ENCODE measurements around the gene PAX5.

PAX5 gene

GRCh38 chr9:36796671-36797419, 237.2 kb downstream of the PAX5 start:
- no peak for DNase-seq (ENCODE audit: low read depth)
- no peak overlapping the region for H3K4me3 ChIP-seq (ENCODE audit: control insufficient read depth, low read depth, low read length)
- no peak for TF ChIP-seq CTCF (conservative IDR thresholded peaks at IDR 0.05; ENCODE audit: control insufficient read depth, insufficient read depth, low read depth, low read length)

GRCh38 chr9:36794461-36794860, 239.6 kb downstream of the PAX5 start:
- TF ChIP-seq CTCF (conservative IDR thresholded peaks at IDR 0.05; ENCODE audit: control insufficient read depth, insufficient read depth, low read depth, low read length) = no peak
- DNase-seq (ENCODE audit: low read depth) = no peak
- no peak overlapping the region for H3K4me3 ChIP-seq (ENCODE audit: control insufficient read depth, low read depth, low read length)

GRCh38 chr9:36793277-36793676, 240.8 kb downstream of the PAX5 start:
- no peak for DNase-seq (ENCODE audit: low read depth)
- TF ChIP-seq CTCF (conservative IDR thresholded peaks at IDR 0.05; ENCODE audit: control insufficient read depth, insufficient read depth, low read depth, low read length) = peak; percentile 41
- H3K4me3 ChIP-seq (ENCODE audit: control insufficient read depth, low read depth, low read length) = no peak overlapping the region

- no peak overlapping the region for H3K4me3 ChIP-seq (ENCODE audit: control insufficient read depth, low read depth, low read length)
- no peak for TF ChIP-seq CTCF (conservative IDR thresholded peaks at IDR 0.05; ENCODE audit: control insufficient read depth, insufficient read depth, low read depth, low read length)
- DNase-seq (ENCODE audit: low read depth) = no peak
Observed at GRCh38 chr9:36791222-36791950, 242.7 kb downstream of the PAX5 start.

- H3K4me3 ChIP-seq (ENCODE audit: control insufficient read depth, low read depth, low read length) = no peak overlapping the region
- DNase-seq (ENCODE audit: low read depth) = no peak
- no peak for TF ChIP-seq CTCF (conservative IDR thresholded peaks at IDR 0.05; ENCODE audit: control insufficient read depth, insufficient read depth, low read depth, low read length)
Observed at GRCh38 chr9:36789886-36790285, 244.2 kb downstream of the PAX5 start.

GRCh38 chr9:36788534-36788933, 245.5 kb downstream of the PAX5 start:
- H3K4me3 ChIP-seq (ENCODE audit: control insufficient read depth, low read depth, low read length) = no peak overlapping the region
- TF ChIP-seq CTCF (conservative IDR thresholded peaks at IDR 0.05; ENCODE audit: control insufficient read depth, insufficient read depth, low read depth, low read length) = peak; percentile 26
- no peak for DNase-seq (ENCODE audit: low read depth)

Measured in fibroblast of mammary gland (primary cell).